GM10266 (cell line): ENCODE results near the gene SLC25A43.

Experiments
- DNase-seq: peaks from one replicate; pipeline ENCODE4 v3.0.0; 2012; ENCODE audit errors: extremely low spot score
- CTCF ChIP-seq: IDR thresholded peaks from 2 replicates; pipeline ENCODE4 v1.5.1; 2012; ENCODE audit warnings: mild to moderate bottlenecking, low read depth; ENCODE audit not compliant: control insufficient read depth, insufficient read depth; ENCODE audit errors: missing control alignments

SLC25A43 gene

DNA sequence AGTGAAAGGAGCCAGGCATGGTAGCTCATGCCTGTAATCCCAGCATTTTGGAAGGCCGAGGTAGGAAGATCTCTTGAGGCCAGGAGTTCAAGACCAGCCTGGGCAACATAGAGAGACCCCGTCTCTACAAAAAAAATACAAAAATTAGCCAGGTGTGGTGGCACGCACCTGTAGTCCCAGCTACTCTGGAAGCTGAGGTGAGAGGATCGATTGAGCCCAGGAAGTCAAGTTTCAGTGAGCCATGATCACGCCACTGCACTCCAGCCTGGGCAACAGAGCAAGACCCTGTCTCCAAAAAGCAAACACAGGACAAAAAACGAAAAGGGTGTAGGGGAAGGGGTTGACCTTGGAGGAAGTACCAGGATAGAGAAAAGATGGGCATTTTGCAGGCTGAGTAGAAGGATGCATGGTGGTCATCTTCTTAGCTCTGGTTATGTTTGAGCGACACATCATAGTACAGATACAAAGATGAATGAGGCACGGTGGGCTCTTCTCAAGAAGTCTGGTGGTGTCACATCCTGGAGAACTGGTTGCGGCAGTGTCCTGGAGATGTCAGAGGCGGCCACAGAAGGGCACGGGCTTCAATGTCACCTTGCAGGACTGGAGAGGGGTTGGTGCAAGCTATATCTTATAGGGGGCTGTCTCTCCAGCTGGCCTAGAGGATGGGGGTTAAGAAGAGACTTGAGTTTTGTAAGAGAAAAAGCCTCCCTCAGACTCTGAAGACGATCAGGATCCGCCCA lies 101.1 kb downstream of the SLC25A43 start:
- no peak for DNase-seq

DNA sequence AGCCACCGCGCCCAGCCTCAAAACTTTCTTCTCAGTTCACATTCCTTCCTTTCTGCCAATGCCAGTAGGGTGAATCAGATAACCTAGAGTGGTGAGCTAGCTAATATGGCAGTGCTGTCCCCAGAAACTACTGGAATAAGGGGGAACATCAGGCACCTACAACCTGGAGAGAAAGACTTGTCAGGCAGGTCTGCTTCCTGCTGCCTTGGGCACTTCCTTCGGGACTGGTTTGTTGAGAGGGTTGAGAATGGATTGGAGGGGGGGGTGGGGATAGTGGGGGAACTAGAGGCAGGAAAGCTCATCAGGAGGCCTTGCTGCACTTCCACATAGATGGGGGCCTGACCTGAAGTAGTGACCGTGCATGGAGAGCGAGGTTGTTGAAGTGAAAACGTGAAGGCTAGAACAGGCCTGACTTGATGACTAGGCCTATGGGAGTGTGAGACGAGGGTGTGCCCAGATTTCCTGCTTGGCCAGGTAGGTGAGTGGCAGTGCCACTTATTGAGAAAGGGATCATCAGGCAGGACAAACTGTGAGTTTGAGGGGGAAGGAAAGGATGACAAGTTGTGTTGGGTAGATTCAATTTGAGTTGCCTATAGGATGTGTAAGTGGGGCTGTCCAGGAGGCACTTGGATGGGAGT lies 102.5 kb downstream of the SLC25A43 start:
- no peak for TF ChIP-seq CTCF
- DNase-seq, result no peak

More for the DNA sequence above, 101.1 kb downstream of the SLC25A43 start:
- no peak for TF ChIP-seq CTCF

DNA sequence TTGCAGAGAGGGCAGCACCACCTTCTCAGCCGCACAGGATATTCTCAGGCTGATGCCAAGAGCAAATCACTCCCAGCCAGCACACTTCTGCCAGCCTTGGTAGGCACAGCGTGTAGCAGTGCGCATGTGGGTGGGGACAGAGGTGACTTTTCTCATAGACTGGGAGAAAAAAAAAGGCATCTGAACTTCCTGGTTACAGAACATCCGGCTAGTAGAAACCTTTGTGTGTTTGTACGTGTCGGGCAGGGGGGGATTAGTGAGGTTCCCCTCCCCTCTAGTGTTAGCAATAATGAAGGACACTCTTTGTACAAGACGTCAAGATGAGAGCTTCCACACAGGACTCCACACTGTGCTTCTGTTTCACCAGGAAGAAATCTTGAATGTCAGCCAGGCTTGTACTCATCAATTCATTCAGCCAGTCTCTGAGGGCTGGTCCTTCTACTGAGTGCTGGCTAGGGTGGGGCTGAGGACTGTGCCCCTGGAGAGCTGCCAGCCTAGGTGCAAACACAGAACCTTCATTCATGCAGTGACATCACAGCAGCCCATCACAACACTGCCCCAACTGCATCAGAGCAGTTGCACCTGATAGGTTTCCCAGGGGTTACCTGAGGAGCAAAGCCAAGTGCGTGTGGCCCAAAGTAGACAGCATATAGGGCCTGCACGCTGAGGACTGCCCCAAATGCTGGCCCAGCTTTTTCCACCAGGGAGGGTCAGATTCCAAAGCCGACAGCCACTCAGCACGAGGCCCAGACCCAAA lies 103.8 kb downstream of the SLC25A43 start:
- TF ChIP-seq CTCF, result no peak
- DNase-seq, result no peak

GRCh38 chrX:119503484-119503861 lies 104.3 kb downstream of the SLC25A43 start:
- DNase-seq, result no peak

More at GRCh38 chrX:119503484-119503861, 104.3 kb downstream of the SLC25A43 start:
- TF ChIP-seq CTCF, result no peak
